Right hindlimb (tissue), 1 donor: ENCODE results near the gene ARPC1A.
"Not testable (repeated sequence)": the region's sequence is repeated elsewhere in the genome, so short reads cannot be mapped to it uniquely, and the experiment has no call there.

ENCODE experiments used
- DNase-seq: peaks from one replicate; pipeline ENCODE4 v3.0.0-alpha.2; 2018

Gene ARPC1A

DNA sequence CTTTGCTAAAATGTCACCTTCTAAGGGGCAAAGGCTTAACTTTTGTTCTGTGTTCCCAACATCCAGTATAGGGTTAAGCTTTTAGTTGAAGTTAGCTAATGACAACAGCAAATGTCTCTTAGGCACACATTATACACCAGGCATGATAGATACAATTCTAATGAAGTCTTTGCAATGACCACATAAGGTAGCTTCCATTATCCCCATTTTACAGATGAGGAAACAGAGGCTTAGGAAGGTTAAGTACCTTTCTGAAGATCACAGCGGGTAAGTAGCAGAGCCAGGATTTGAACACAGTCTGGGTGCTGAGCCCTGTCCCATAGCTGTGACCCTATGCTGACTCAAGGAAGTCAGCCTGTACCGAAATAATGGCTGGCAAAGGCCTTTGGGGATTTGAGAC is 84.9 kb downstream of the ARPC1A start:
- no peak for DNase-seq

DNA sequence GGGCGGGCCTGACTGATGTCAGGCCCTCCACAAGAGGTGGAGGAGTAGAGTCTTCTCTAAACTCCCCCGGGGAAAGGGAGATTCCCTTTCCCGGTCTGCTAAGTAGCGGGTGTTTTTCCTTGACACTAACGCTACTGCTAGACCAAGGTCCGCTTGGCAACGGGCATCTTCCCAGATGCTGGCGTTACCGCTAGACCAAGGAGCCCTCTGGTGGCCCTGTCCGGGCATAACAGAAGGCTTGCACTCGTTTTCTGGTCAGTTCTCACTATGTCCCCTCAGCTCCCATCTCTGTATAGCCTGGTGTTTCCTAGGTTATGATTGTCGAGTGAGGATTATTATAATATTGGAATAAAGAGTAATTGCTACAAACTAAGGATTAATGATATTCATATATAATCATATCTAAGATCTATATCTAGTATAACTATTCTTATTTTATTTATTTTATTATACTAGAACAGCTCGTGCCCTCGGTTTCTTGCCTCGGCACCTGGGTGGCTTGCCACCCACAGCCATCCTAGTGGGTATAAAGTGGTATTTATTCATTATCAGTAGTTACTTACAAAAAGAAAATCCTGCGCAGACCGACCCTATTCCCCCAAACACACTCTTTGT is 89.9 kb downstream of the ARPC1A start:
- not testable (repeated sequence) for DNase-seq
